HepG2 (cell line): ENCODE results near the gene IRF2. TPM values are rescaled to one million over a fixed set of nuclear protein-coding genes. Genes with fewer than 3 reads are reported as not detected.

Experiments used
- ATAC-seq: fragments of 200-7000 bp; cut with Tn5 transposase; 3 replicates; pipeline ENCODE4 v1.9.1; 2020; ENCODE audit warnings: mild to moderate bottlenecking, moderate library complexity
- BruUV-seq: library from RNA; stranded (reverse); fragments of 400-500 nt; replicated peaks from 2 replicates; lab custom pipeline; 2021; lab: Mats Ljungman, UMichigan
- CTCF ChIA-PET: fragments of 300-600 bp; formaldehyde crosslinking; extraction: SDS; loops from one replicate; lab custom pipeline; 2021; ENCODE audit warnings: low total read pairs, inconsistent platforms, low intra/inter-chr PET ratio; lab: Yijun Ruan, JAX
- POLR2A ChIA-PET: fragments of 350-600 bp; sonication (Branson Sonifier 250); formaldehyde crosslinking; loops from one replicate; lab custom pipeline; 2020; ENCODE audit warnings: antibody characterized with exemption, inconsistent platforms; lab: Yijun Ruan, JAX
- DNase-seq: peaks from one replicate; pipeline ENCODE4 v3.0.0-alpha.2; 2015; ENCODE audit warnings: low spot score
- FAIRE-seq: peaks from 3 replicates; lab custom pipeline; 2011; peaks lifted over from hg19 to GRCh38; lab: Jason Lieb, UNC
- H2AFZ ChIP-seq: one replicate; pipeline ENCODE4 v1.6.1; 2011; ENCODE audit warnings: low read length, inconsistent platforms
- H3K27ac ChIP-seq: fragments of 300-600 bp; 3 replicates; pipeline ENCODE4 v1.8.0; 2011; ENCODE audit warnings: mixed run types, mild to moderate bottlenecking, mixed read lengths, low read length, inconsistent platforms; ENCODE audit not compliant: insufficient read depth; ENCODE audit errors: extremely low read length
- H3K27me3 ChIP-seq, 2 experiments: fragments of 200-600 bp in 1 of 2; 2 replicates in 1 of 2; 3 replicates in 1 of 2; pipeline versions ENCODE4 v1.6.0 to v1.8.0; 2011; ENCODE audit warnings: low read length in 2 of 2, mild to moderate bottlenecking in 2 of 2, moderate library complexity in 2 of 2, inconsistent platforms in 1 of 2; ENCODE audit not compliant: insufficient read depth in 2 of 2, control insufficient read depth in 1 of 2
- H3K36me3 ChIP-seq, 2 experiments: fragments of 200-600 bp in 1 of 2; replicated peaks in 1 of 2; 2 replicates in 1 of 2; 3 replicates in 1 of 2; pipeline versions ENCODE4 v1.5.1 to v1.8.0; 2011; ENCODE audit warnings: low read length in 2 of 2, inconsistent platforms in 1 of 2; ENCODE audit not compliant: insufficient read depth in 2 of 2, control insufficient read depth in 1 of 2
- H3K4me1 ChIP-seq: 2 replicates; pipeline ENCODE4 v1.5.1; 2012; ENCODE audit warnings: low read length, inconsistent platforms; ENCODE audit not compliant: insufficient read depth
- H3K4me2 ChIP-seq: 2 replicates; pipeline ENCODE4 v1.6.0; 2011; ENCODE audit warnings: low read depth, low read length, inconsistent platforms
- H3K4me3 ChIP-seq, 3 experiments: fragments of 200-600 bp in 1 of 3; sonication (generic), shearing (Covaris generic) in 1 of 3; replicated peaks in 1 of 3; 2 replicates each; pipeline ENCODE4 v1.5.1; 2011 to 2016; ENCODE audit warnings: low read length in 3 of 3, inconsistent platforms in 2 of 3, low read depth in 2 of 3, mild to moderate bottlenecking in 2 of 3, control low read depth in 1 of 3, mixed read lengths in 1 of 3; ENCODE audit not compliant: insufficient read depth in 1 of 3
- H3K79me2 ChIP-seq: one replicate; pipeline ENCODE4 v1.6.1; 2011; ENCODE audit warnings: low read length, inconsistent platforms; ENCODE audit not compliant: insufficient read depth
- H3K9ac ChIP-seq: 2 replicates; pipeline ENCODE4 v1.6.0; 2011; ENCODE audit warnings: mild to moderate bottlenecking, low read depth, low read length, inconsistent platforms; ENCODE audit not compliant: insufficient read depth
- H3K9me3 ChIP-seq: 2 replicates; pipeline ENCODE4 v1.5.1; 2012; ENCODE audit warnings: mild to moderate bottlenecking, low read length
- H4K20me1 ChIP-seq: 2 replicates; pipeline ENCODE4 v1.6.0; 2011; ENCODE audit warnings: inconsistent platforms, mild to moderate bottlenecking, low read length, moderate library complexity; ENCODE audit not compliant: insufficient read depth
- BHLHE40 ChIP-seq: IDR thresholded peaks from 2 replicates; pipeline ENCODE4 v1.6.1; 2011; ENCODE audit warnings: low read length, improper control_type of control experiment
- ELK4 ChIP-seq: sonication (generic); formaldehyde crosslinking; IDR thresholded peaks from 2 replicates; pipeline ENCODE4 v1.9.0; 2021; ENCODE audit warnings: missing genetic modification reagents, borderline replicate concordance
- HNF4G ChIP-seq, 2 experiments: sonication (generic) in 1 of 2; formaldehyde crosslinking in 1 of 2; IDR thresholded peaks; 2 replicates each; pipeline versions ENCODE4 v1.4.0 to v1.6.1; 2011 to 2020; ENCODE audit warnings: borderline replicate concordance in 2 of 2, low read depth in 2 of 2, mild to moderate bottlenecking in 2 of 2, low read length in 1 of 2, missing genetic modification reagents in 1 of 2, moderate library complexity in 1 of 2
- LCORL ChIP-seq, 2 experiments: fragments of 450-650 bp in 1 of 2; sonication (generic) in 1 of 2; formaldehyde crosslinking in 1 of 2; IDR thresholded peaks; 2 replicates each; pipeline versions ENCODE4 v1.5.0 to v1.6.1; 2017 to 2020; ENCODE audit warnings: antibody characterized with exemption in 1 of 2, missing genetic modification reagents in 1 of 2
- MTERF4 ChIP-seq: sonication (generic); formaldehyde crosslinking; IDR thresholded peaks from 2 replicates; pipeline ENCODE4 v1.8.0; 2023; ENCODE audit warnings: mild to moderate bottlenecking, missing genetic modification reagents
- NR2F6 ChIP-seq, 2 experiments: IDR thresholded peaks; 2 replicates each; pipeline ENCODE4 v1.6.1; 2016; ENCODE audit warnings: antibody characterized with exemption in 1 of 2, mild to moderate bottlenecking in 1 of 2
- U2AF1 ChIP-seq: fragments of 200-400 bp; formaldehyde crosslinking; optimal IDR thresholded peaks from 2 replicates; pipeline ENCODE3; 2017; ENCODE audit warnings: mild to moderate bottlenecking, low read depth, low read length
- U2AF2 ChIP-seq: fragments of 200-400 bp; formaldehyde crosslinking; IDR thresholded peaks from 2 replicates; pipeline ENCODE4 v1.6.1; 2017; ENCODE audit warnings: low read depth, mild to moderate bottlenecking, low read length
- ZFP90 ChIP-seq: sonication (generic); formaldehyde crosslinking; IDR thresholded peaks from 2 replicates; pipeline ENCODE4 v1.8.0; 2022; ENCODE audit warnings: missing genetic modification reagents, mild to moderate bottlenecking, inconsistent platforms, borderline replicate concordance
- ZNF460 ChIP-seq: sonication (generic); formaldehyde crosslinking; IDR thresholded peaks from 2 replicates; pipeline ENCODE4 v1.5.1; 2020; ENCODE audit warnings: missing genetic modification reagents, mild to moderate bottlenecking, borderline replicate concordance
- ZNF574 ChIP-seq: sonication (generic); formaldehyde crosslinking; IDR thresholded peaks from 2 replicates; pipeline ENCODE4 v1.4.0; 2020; ENCODE audit warnings: missing genetic modification reagents
- ZNF674 ChIP-seq: sonication (generic); formaldehyde crosslinking; IDR thresholded peaks from 2 replicates; pipeline ENCODE4 v1.5.0; 2020; ENCODE audit warnings: low read depth, mild to moderate bottlenecking, missing genetic modification reagents
- WGBS: methylation state at CpG from one replicate; pipeline ENCODE4 v1.1.6; 2017; ENCODE audit warnings: low lambda C conversion rate; 5-methylcytosine and 5-hydroxymethylcytosine counted together
- in situ Hi-C: cut with HindIII; loops from 2 replicates; pipeline ENCODE4 v1.10.0; 2017; ENCODE audit warnings: low pct_unique_long_range_greater_than_20kb; ENCODE audit not compliant: extremely low pct_ligation_motif_present
- intact Hi-C: fragments of 100-400 bp; cut with micrococcal nuclease; formaldehyde crosslinking; loops from one replicate; pipeline ENCODE4 v1.10.0; 2022; ENCODE audit not compliant: unreplicated experiment
- polyA plus RNA-seq, 8 experiments: library from polyadenylated mRNA; depleted of rRNA in 3 of 8; stranded (reverse) in 7 of 8; unstranded in 1 of 8; fragments of >200 nt; fragmentation: Illumina TruSeq in 4 of 8; extraction: Trizol in 4 of 8; gene quantifications; 2 replicates each; pipeline versions ENCODE4 v1.2.1 to v1.2.3, GENCODE V29; 2011 to 2016; ENCODE audit warnings: low read depth in 4 of 8, missing spikeins in 1 of 8, mixed read lengths in 1 of 8; ENCODE audit not compliant: insufficient read depth in 1 of 8
- total RNA-seq, 5 experiments: library from RNA; depleted of rRNA; stranded (reverse); fragments of >200 nt; fragmentation: Illumina TruSeq; extraction: Trizol; gene quantifications; 2 replicates each; pipeline ENCODE4 v1.2.3, GENCODE V29; 2016; ENCODE audit warnings: low read depth in 1 of 5
- TF ChIP-seq, protein P1 (sequence below): sonication (generic); formaldehyde crosslinking; IDR thresholded peaks from 2 replicates; pipeline ENCODE4 v1.8.0; 2022; ENCODE audit warnings: mild to moderate bottlenecking, missing genetic modification reagents; ENCODE audit not compliant: insufficient replicate concordance

Gene IRF2
- total and polyA plus RNA-seq, 2 of the 13 experiments (the other 11 are each of a cell fraction or from before 2014, with no cell fraction given): 15.5 to 28.8 TPM

DNA sequence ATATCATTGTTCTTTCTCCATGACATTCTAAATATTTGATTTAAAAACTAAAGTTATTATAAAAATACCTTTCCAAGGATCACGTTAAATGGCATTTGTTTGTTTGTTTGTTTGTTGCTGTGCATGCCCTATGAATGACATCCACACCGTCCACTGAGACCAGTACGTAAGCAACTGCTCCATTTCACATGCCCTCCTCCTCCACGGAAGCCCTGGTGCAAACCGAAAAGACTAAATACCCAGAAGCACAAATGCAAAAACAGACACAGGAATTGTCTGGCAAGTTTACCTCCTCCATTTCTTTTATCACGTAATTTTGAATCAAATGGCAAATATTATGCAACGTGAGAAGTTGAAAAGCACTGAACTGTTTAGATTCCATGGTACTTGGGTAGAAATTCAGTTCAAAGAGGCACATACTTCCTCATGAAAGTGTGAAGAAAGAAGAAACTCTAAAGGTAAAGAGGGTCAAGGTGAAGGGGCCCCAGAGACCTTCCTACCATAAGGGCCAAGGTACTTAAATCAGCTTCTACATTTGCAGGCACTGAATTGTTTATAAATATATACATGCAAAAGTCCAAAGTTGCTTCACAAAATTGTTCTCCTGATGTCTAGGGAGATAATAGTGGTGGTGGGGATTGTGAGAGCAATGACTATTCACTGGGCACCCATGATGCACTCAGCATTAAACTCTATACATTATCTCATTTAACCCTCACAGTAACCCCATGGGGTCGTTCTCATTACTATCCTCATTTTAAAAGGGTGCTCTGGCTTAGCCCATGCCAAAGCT is 23.4 kb downstream of the IRF2 start (continued):
- no peak for TF ChIP-seq HNF4G (IDR thresholded peaks at IDR 0.05; ENCODE audit: borderline replicate concordance, low read depth, low read length)
- no peak for TF ChIP-seq HNF4G (CRISPR knock-in tag; IDR thresholded peaks at IDR 0.05; ENCODE audit: borderline replicate concordance, low read depth)
- no peak for TF ChIP-seq BHLHE40
- no peak for TF ChIP-seq U2AF1
- TF ChIP-seq ELK4 (CRISPR knock-in tag): no peak
- TF ChIP-seq U2AF2: no peak
- TF ChIP-seq, protein P1, sequence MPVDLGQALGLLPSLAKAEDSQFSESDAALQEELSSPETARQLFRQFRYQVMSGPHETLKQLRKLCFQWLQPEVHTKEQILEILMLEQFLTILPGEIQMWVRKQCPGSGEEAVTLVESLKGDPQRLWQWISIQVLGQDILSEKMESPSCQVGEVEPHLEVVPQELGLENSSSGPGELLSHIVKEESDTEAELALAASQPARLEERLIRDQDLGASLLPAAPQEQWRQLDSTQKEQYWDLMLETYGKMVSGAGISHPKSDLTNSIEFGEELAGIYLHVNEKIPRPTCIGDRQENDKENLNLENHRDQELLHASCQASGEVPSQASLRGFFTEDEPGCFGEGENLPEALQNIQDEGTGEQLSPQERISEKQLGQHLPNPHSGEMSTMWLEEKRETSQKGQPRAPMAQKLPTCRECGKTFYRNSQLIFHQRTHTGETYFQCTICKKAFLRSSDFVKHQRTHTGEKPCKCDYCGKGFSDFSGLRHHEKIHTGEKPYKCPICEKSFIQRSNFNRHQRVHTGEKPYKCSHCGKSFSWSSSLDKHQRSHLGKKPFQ (CRISPR knock-in tag): no peak
- no peak for TF ChIP-seq ZNF674 (CRISPR knock-in tag)
- no peak for TF ChIP-seq LCORL (IDR thresholded peaks at IDR 0.05)
- TF ChIP-seq LCORL (CRISPR knock-in tag; IDR thresholded peaks at IDR 0.05): no peak

DNA sequence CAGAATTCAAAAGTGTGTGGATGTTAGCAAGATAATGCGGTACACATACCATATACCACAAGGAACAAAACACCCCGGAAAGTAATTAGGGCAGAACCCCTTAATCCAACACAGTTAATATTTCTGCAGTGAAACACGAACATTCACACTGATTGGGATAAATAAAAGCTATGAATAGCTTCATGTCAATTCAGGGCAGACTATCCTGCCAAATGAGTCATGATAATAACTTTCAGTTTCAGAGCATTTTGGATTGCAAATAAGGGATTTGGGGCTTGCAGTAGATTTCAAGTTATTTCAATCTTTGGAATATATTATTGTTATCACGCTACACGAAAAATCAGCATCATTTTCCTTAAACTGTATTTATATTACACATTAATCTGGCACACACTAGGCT is 24.3 kb downstream of the IRF2 start:
- peaks cover 78% of the 10 kb centered on the region for H3K79me2 ChIP-seq
- in situ Hi-C loops (no loop called here), intact Hi-C loops (no loop called here)
- H4K20me1 ChIP-seq: peaks cover 26% of the 10 kb centered on the region
- H3K9ac ChIP-seq: no peak overlapping the region
- TF ChIP-seq MTERF4 (CRISPR knock-in tag) (no peak), ZNF460 (CRISPR knock-in tag) (no peak), NR2F6 (IDR thresholded peaks at IDR 0.05) (no peak), NR2F6 (CRISPR knock-in tag; IDR thresholded peaks at IDR 0.05) (no peak), ZFP90 (CRISPR knock-in tag) (no peak), ZNF574 (CRISPR knock-in tag) (no peak)
- peaks cover 28% of the 10 kb centered on the region for H3K4me1 ChIP-seq
- H3K27ac ChIP-seq: no peak overlapping the region
- FAIRE-seq: no peak
- no peak overlapping the region for H3K4me3 ChIP-seq
- no peak for ATAC-seq
- H3K9me3 ChIP-seq: no peaks in the 10 kb centered on the region
- no TSS peak for BruUV-seq
- H3K36me3 ChIP-seq: peaks cover 0 to 7% of the 10 kb centered on the region in 2 experiments; a peak in 2 of 5 replicates
- no peaks in the 10 kb centered on the region for H3K27me3 ChIP-seq
- ChIA-PET POLR2A (no interaction called here), CTCF (no interaction called here)
- DNase-seq: no peak
- no peak overlapping the region for H3K4me2 ChIP-seq
- no peak overlapping the region for H2AFZ ChIP-seq
- 81% methylated on average over 5 of the region's 5 CpGs for WGBS
